Upper lobe of right lung (tissue), 1 donor: ENCODE results near the gene SYDE1. TPM values are rescaled to one million over a fixed set of nuclear protein-coding genes. Genes with fewer than 3 reads are reported as not detected.
A peak's percentile ranks its signal among the peaks of the same experiment; 100 is the strongest.

Experiments used
- ATAC-seq: fragments of 200-7000 bp; cut with Tn5 transposase; one replicate; pipeline ENCODE4 v1.9.1; 2020; ENCODE audit warnings: mild to moderate bottlenecking, moderate library complexity
- DNase-seq: peaks from one replicate; pipeline ENCODE4 v3.0.0-alpha.2; 2020
- H3K27ac ChIP-seq: fragments of 200-600 bp; one replicate; pipeline ENCODE4 v1.8.0; 2022
- H3K27me3 ChIP-seq: fragments of 200-600 bp; one replicate; pipeline ENCODE4 v1.8.0; 2022; ENCODE audit warnings: mild to moderate bottlenecking
- H3K36me3 ChIP-seq: fragments of 200-600 bp; one replicate; pipeline ENCODE4 v1.8.0; 2022
- H3K4me1 ChIP-seq: fragments of 200-600 bp; one replicate; pipeline ENCODE4 v1.8.0; 2022
- H3K4me3 ChIP-seq: fragments of 200-600 bp; one replicate; pipeline ENCODE4 v1.8.0; 2022; ENCODE audit warnings: mild to moderate bottlenecking
- H3K9me3 ChIP-seq: fragments of 200-600 bp; one replicate; pipeline ENCODE4 v1.8.0; 2022
- CTCF ChIP-seq: fragments of 200-600 bp; IDR thresholded peaks from one replicate; pipeline ENCODE4 v1.8.0; 2022; ENCODE audit warnings: antibody characterized with exemption
- intact Hi-C: fragments of 100-400 bp; cut with DNase I; formaldehyde crosslinking; loops from one replicate; pipeline ENCODE4 v1.11.0; 2022
- total RNA-seq: library from RNA; stranded (reverse); fragmentation: NEBNext Ultra II Directional; extraction: Animal tissue kit (Norgen Biotek cat#: 25700); gene quantifications from one replicate; pipeline ENCODE4 v1.2.1, GENCODE V29; 2021
- donor health status: DM: no; HTN: yes; CAD: no; lungs with severe emphysema.

SYDE1 gene
- total RNA-seq, 1 donor from 2014 or later = 25.8 TPM

GRCh38 chr19:15115080-15115479, 7.9 kb downstream of the SYDE1 start:
- no peak for DNase-seq
- H3K27ac ChIP-seq = peak overlapping the region; percentile 15
- H3K4me3 ChIP-seq = no peak overlapping the region
- peak; percentile 17 for ATAC-seq
- H3K4me1 ChIP-seq = peaks cover 3% of the 10 kb centered on the region
- intact Hi-C loops = no loop called here
- no peaks in the 10 kb centered on the region for H3K9me3 ChIP-seq
- TF ChIP-seq CTCF = no peak
- no peaks in the 10 kb centered on the region for H3K27me3 ChIP-seq
- peaks cover 75% of the 10 kb centered on the region for H3K36me3 ChIP-seq

- no peak for ATAC-seq
These were observed 8.8 kb downstream of the SYDE1 start for GRCh38 chr19:15115762-15116615.

DNA sequence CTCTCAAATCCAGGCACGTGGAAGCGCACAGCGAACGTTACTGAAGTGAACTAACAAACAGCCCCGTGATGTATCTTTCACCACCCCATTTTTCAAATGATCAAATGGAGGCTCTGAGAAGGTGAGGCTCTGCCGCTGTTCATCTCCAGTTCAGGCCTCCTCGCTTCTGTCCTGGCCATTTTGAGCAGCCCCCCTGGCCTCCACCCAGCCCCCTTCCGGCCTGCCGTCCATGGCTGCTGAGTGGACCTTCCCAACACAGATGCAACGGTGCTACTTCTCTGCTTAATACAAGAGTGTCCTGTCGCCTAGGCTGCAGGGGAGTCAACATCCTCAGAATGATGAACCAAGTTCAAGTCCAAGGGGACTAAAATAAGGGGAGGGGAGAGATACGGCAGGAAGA, 9.7 kb downstream of the SYDE1 start:
- peaks cover 3% of the 10 kb centered on the region for H3K4me1 ChIP-seq
- H3K27me3 ChIP-seq = no peaks in the 10 kb centered on the region
- H3K9me3 ChIP-seq = no peaks in the 10 kb centered on the region
- DNase-seq (no peak), ATAC-seq (no peak)
- H3K36me3 ChIP-seq = peaks cover 82% of the 10 kb centered on the region
- no peak for TF ChIP-seq CTCF
- H3K27ac ChIP-seq = no peak overlapping the region
- intact Hi-C loops = no loop called here
- no peak overlapping the region for H3K4me3 ChIP-seq

More at GRCh38 chr19:15115762-15116615, 8.8 kb downstream of the SYDE1 start:
- Histone ChIP-seq H3K36me3 (peaks cover 84% of the 10 kb centered on the region), H3K4me3 (no peak overlapping the region), H3K27me3 (no peaks in the 10 kb centered on the region), H3K9me3 (no peaks in the 10 kb centered on the region), H3K27ac (peak overlapping the region; percentile 15), H3K4me1 (peaks cover 3% of the 10 kb centered on the region)
- intact Hi-C loops = no loop called here
- TF ChIP-seq CTCF = no peak
- no peak for DNase-seq

GRCh38 chr19:15118248-15118647, 11.0 kb downstream of the SYDE1 start:
- TF ChIP-seq CTCF = no peak
- intact Hi-C loops = no loop called here
- DNase-seq (no peak), ATAC-seq (no peak)
- Histone ChIP-seq H3K27me3 (no peaks in the 10 kb centered on the region), H3K27ac (no peak overlapping the region), H3K9me3 (no peaks in the 10 kb centered on the region), H3K36me3 (peaks cover 82% of the 10 kb centered on the region), H3K4me1 (peaks cover 3% of the 10 kb centered on the region), H3K4me3 (no peak overlapping the region)

GRCh38 chr19:15118789-15119494, 11.7 kb downstream of the SYDE1 start:
- H3K4me3 ChIP-seq = no peak overlapping the region
- DNase-seq (no peak), ATAC-seq (no peak)
- H3K4me1 ChIP-seq = peaks cover 4% of the 10 kb centered on the region
- peaks cover 78% of the 10 kb centered on the region for H3K36me3 ChIP-seq
- no peaks in the 10 kb centered on the region for H3K9me3 ChIP-seq
- H3K27ac ChIP-seq = no peak overlapping the region
- no peaks in the 10 kb centered on the region for H3K27me3 ChIP-seq
- no peak for TF ChIP-seq CTCF
- intact Hi-C loops = no loop called here
